Lung (tissue), 12 donors: ENCODE results near the gene SND1. TPM values are rescaled to one million over a fixed set of nuclear protein-coding genes. Genes with fewer than 3 reads are reported as not detected.

Experiments used
- ATAC-seq: fragments of 200-7000 bp; cut with Tn5 transposase; one replicate; pipeline ENCODE4 v1.9.1; 2020; ENCODE audit warnings: moderate number of reproducible peaks; ENCODE audit not compliant: insufficient read depth, low FRiP score
- DNase-seq, 3 donors: peaks; one replicate each; pipeline ENCODE4 v3.0.0-alpha.2; 2013 to 2017
- H3K27ac ChIP-seq, 2 donors: one replicate each; pipeline ENCODE4 v1.5.1; 2013; ENCODE audit warnings: mild to moderate bottlenecking in 2 of 2, moderate library complexity in 2 of 2, control low read depth in 1 of 2, inconsistent platforms in 1 of 2, low read depth in 1 of 2, low read length in 1 of 2
- H3K27me3 ChIP-seq, 3 donors: one replicate each; pipeline ENCODE4 v1.5.1; 2013; ENCODE audit warnings: low read length in 2 of 3; ENCODE audit not compliant: control insufficient read depth in 3 of 3, insufficient read depth in 3 of 3
- H3K36me3 ChIP-seq, 4 donors: one replicate each; pipeline ENCODE4 v1.5.1; 2013; ENCODE audit warnings: low read length in 4 of 4, mild to moderate bottlenecking in 1 of 4, moderate library complexity in 1 of 4; ENCODE audit not compliant: control insufficient read depth in 4 of 4, insufficient read depth in 4 of 4
- H3K4me1 ChIP-seq, 5 donors: one replicate each; pipeline ENCODE4 v1.5.1; 2013; ENCODE audit warnings: low read length in 5 of 5, mild to moderate bottlenecking in 2 of 5, moderate library complexity in 1 of 5; ENCODE audit not compliant: control insufficient read depth in 5 of 5, insufficient read depth in 5 of 5
- H3K4me3 ChIP-seq: one replicate; pipeline ENCODE4 v1.5.1; 2013; ENCODE audit warnings: mild to moderate bottlenecking, control low read depth, moderate library complexity
- H3K9ac ChIP-seq, 2 donors: one replicate each; pipeline ENCODE4 v1.5.1; 2013; ENCODE audit warnings: low read length in 2 of 2, control low read depth in 1 of 2; ENCODE audit not compliant: insufficient read depth in 1 of 2
- H3K9me3 ChIP-seq, 4 donors: one replicate each; pipeline ENCODE4 v1.5.1; 2013; ENCODE audit warnings: low read length in 3 of 4, mild to moderate bottlenecking in 1 of 4, moderate library complexity in 1 of 4; ENCODE audit not compliant: control insufficient read depth in 4 of 4, insufficient read depth in 3 of 4
- CTCF ChIP-seq: IDR thresholded peaks from 2 replicates; pipeline ENCODE4 v1.5.1; 2012; ENCODE audit warnings: mild to moderate bottlenecking; ENCODE audit errors: control extremely low read depth, extremely low read depth
- WGBS, 2 donors: extraction: QIAGEN DNeasy Blood & Tissue Kit; methylation state at CpG; one replicate each; pipeline ENCODE4 v1.1.7; 2013; 5-methylcytosine and 5-hydroxymethylcytosine counted together
- polyA plus RNA-seq, 2 donors: library from polyadenylated mRNA; stranded (reverse); fragments of 200-250 nt; gene quantifications; one replicate each; pipeline ENCODE4 v1.2.1, GENCODE V29; 2013
- total RNA-seq, 2 donors: library from RNA; depleted of rRNA in 1 of 2; stranded (reverse); fragments of >200 nt in 1 of 2; gene quantifications; one replicate each; pipeline ENCODE4 v1.2.1, GENCODE V29; 2014 to 2021
- donor health status: control.
- donor health status: control.
- donor health status: Bipolar disorder and iron deficiency.
- donor health status: healthy.
- donor health status: DM: yes; HTN: yes; CAD: no.

The SND1 gene
- total and polyA plus RNA-seq, 4 donors, result 94.5 to 210 (median 137) TPM

- peaks cover 4 to 49% (median 30%) of the 10 kb centered on the region in 5 donors for H3K4me1 ChIP-seq
- peaks cover 2 to 8% (median 7%) of the 10 kb centered on the region in 4 donors for H3K36me3 ChIP-seq
- TF ChIP-seq CTCF, result no peak
- H3K9ac ChIP-seq, result no peak overlapping the region
- 51 to 76% methylated on average over 1 of the region's 1 CpG for WGBS, 2 donors
- H3K27ac ChIP-seq, result no peak overlapping the region
- no peak for ATAC-seq
- no peak for DNase-seq
- H3K27me3 ChIP-seq, result no peaks in the 10 kb centered on the region
- H3K9me3 ChIP-seq, result no peaks in the 10 kb centered on the region
- no peak overlapping the region for H3K4me3 ChIP-seq
Observed at GRCh38 chr7:127888411-127888810, 236.4 kb downstream of the SND1 start.

GRCh38 chr7:127888825-127889224, 236.8 kb downstream of the SND1 start:
- TF ChIP-seq CTCF, result no peak
- ATAC-seq (no peak), DNase-seq (no peak)
- Histone ChIP-seq H3K4me3 (no peak overlapping the region), H3K9me3 (no peaks in the 10 kb centered on the region), H3K27ac (no peak overlapping the region), H3K36me3 (peaks cover 2 to 8% (median 7%) of the 10 kb centered on the region in 4 donors), H3K4me1 (peaks cover 4 to 53% (median 34%) of the 10 kb centered on the region in 5 donors), H3K9ac (no peak overlapping the region), H3K27me3 (no peaks in the 10 kb centered on the region)
- 97% methylated on average over 5 of the region's 5 CpGs for WGBS, 2 donors

- Histone ChIP-seq H3K4me3 (no peak overlapping the region), H3K9ac (no peak overlapping the region), H3K27ac (no peak overlapping the region), H3K9me3 (no peaks in the 10 kb centered on the region), H3K4me1 (peaks cover 0 to 61% (median 40%) of the 10 kb centered on the region in 5 donors), H3K27me3 (no peaks in the 10 kb centered on the region), H3K36me3 (peaks cover 2 to 8% (median 7%) of the 10 kb centered on the region in 4 donors)
- DNase-seq (no peak), ATAC-seq (no peak)
- TF ChIP-seq CTCF, result no peak
- 93 to 94% methylated on average over 3 of the region's 3 CpGs for WGBS, 2 donors
Observed at GRCh38 chr7:127889677-127890076, 237.7 kb downstream of the SND1 start.

- Histone ChIP-seq H3K27me3 (no peaks in the 10 kb centered on the region), H3K4me3 (no peak overlapping the region), H3K9me3 (no peaks in the 10 kb centered on the region), H3K9ac (no peak overlapping the region), H3K36me3 (peaks cover 2 to 8% (median 7%) of the 10 kb centered on the region in 4 donors), H3K4me1 (peaks cover 0 to 63% (median 34%) of the 10 kb centered on the region in 5 donors), H3K27ac (no peak overlapping the region)
- ATAC-seq (no peak), DNase-seq (no peak)
- WGBS, 2 donors, result 78% methylated on average over 2 of the region's 2 CpGs
- no peak for TF ChIP-seq CTCF
Observed at GRCh38 chr7:127890726-127891125, 238.7 kb downstream of the SND1 start.
